Measurements from ENCODE around the gene OR2V2. TPM values are rescaled to one million over a fixed set of nuclear protein-coding genes. Genes with fewer than 3 reads are reported as not detected.
"Not testable (repeated sequence)": the region's sequence is repeated elsewhere in the genome, so short reads cannot be mapped to it uniquely, and the experiment has no call there.

Gene OR2V2
- total and polyA plus RNA-seq, 4 donors, result not detected

DNA sequence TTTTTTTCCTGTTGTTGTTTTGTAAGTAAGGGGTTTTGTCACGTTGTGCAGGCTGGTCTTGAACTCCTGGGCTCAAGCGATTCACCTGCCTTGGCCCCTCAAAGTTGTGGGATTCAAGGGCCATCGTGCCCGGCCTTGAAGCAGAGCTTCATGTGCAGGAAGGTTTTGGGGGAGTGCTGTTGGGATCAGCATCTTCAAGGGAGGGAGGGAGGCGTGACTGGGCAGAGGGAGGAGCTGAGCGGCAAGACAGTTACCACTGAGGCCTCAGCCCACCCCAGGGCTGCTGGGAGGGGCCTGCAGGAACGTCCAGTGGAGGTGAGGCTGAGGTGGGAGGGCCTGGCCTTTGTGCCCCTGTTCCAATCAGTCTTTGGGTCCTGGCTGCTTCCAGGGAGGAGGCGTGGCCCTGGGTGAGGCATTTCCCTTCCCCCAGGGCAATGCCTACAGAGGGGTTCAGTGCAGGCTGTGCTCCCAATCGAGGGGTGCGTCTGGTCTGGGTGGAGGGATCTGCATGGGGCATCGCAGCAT lies 37.8 kb upstream of the OR2V2 start:
- Histone ChIP-seq H3K4me3 (no peak overlapping the region), H3K4me1 (ENCODE audit: control insufficient read depth in 5 of 5, insufficient read depth in 5 of 5, low read length in 5 of 5) (no peaks in the 10 kb centered on the region), H3K27ac (ENCODE audit: low read depth in 1 of 2, low read length in 1 of 2) (no peak overlapping the region), H3K9me3 (ENCODE audit: control insufficient read depth in 4 of 4, insufficient read depth in 3 of 4, low read length in 3 of 4) (peaks cover 0 to 8% (median 0%) of the 10 kb centered on the region in 4 donors), H3K36me3 (ENCODE audit: control insufficient read depth in 4 of 4, insufficient read depth in 4 of 4, low read length in 4 of 4) (no peaks in the 10 kb centered on the region), H3K27me3 (ENCODE audit: control insufficient read depth in 3 of 3, insufficient read depth in 3 of 3, low read length in 2 of 3) (peaks cover 8 to 72% (median 24%) of the 10 kb centered on the region in 3 donors), H3K9ac (ENCODE audit: insufficient read depth in 1 of 2, low read length in 2 of 2) (no peak overlapping the region)
- DNase-seq (no peak), ATAC-seq (ENCODE audit: insufficient read depth, low FRiP score) (no peak)
- WGBS, 2 donors, result 60 to 65% methylated on average over 11 of the region's 11 CpGs
- TF ChIP-seq, protein P1, sequence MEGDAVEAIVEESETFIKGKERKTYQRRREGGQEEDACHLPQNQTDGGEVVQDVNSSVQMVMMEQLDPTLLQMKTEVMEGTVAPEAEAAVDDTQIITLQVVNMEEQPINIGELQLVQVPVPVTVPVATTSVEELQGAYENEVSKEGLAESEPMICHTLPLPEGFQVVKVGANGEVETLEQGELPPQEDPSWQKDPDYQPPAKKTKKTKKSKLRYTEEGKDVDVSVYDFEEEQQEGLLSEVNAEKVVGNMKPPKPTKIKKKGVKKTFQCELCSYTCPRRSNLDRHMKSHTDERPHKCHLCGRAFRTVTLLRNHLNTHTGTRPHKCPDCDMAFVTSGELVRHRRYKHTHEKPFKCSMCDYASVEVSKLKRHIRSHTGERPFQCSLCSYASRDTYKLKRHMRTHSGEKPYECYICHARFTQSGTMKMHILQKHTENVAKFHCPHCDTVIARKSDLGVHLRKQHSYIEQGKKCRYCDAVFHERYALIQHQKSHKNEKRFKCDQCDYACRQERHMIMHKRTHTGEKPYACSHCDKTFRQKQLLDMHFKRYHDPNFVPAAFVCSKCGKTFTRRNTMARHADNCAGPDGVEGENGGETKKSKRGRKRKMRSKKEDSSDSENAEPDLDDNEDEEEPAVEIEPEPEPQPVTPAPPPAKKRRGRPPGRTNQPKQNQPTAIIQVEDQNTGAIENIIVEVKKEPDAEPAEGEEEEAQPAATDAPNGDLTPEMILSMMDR (IDR thresholded peaks at IDR 0.05; ENCODE audit: control extremely low read depth, extremely low read depth), result no peak

DNA sequence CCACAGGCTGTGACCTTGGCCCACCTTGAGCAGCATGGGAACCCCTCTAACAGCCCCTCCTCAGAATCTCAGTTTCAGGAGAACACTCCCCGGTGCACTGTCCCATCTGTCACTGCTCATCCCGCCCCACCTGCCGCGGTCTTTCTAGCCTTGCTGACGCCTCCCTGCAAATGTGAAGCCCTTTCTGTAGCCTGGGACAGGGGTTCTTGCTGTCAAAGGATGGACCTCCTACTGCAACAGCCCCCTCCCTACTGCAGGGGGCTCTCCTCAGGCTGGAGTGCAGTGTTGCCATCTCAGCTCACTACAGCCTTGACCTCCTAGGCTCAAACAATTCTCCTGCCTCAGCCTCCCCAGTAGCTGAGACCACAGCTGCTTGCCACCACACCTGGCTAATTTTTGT lies 36.4 kb upstream of the OR2V2 start:
- WGBS, 2 donors, result 85 to 87% methylated on average over 5 of the region's 5 CpGs
- TF ChIP-seq, protein P1 (IDR thresholded peaks at IDR 0.05; ENCODE audit: control extremely low read depth, extremely low read depth), result no peak
- Histone ChIP-seq H3K9me3 (ENCODE audit: control insufficient read depth in 4 of 4, insufficient read depth in 3 of 4, low read length in 3 of 4) (peaks cover 0 to 13% (median 0%) of the 10 kb centered on the region in 4 donors), H3K27ac (ENCODE audit: low read depth in 1 of 2, low read length in 1 of 2) (no peak overlapping the region), H3K36me3 (ENCODE audit: control insufficient read depth in 4 of 4, insufficient read depth in 4 of 4, low read length in 4 of 4) (no peaks in the 10 kb centered on the region), H3K9ac (ENCODE audit: insufficient read depth in 1 of 2, low read length in 2 of 2) (no peak overlapping the region), H3K4me1 (ENCODE audit: control insufficient read depth in 5 of 5, insufficient read depth in 5 of 5, low read length in 5 of 5) (peaks cover 0 to 3% (median 0%) of the 10 kb centered on the region in 5 donors), H3K27me3 (ENCODE audit: control insufficient read depth in 3 of 3, insufficient read depth in 3 of 3, low read length in 2 of 3) (peaks cover 8 to 73% (median 34%) of the 10 kb centered on the region in 3 donors), H3K4me3 (no peak overlapping the region)
- no peak for DNase-seq
- ATAC-seq (ENCODE audit: insufficient read depth, low FRiP score), result no peak

- Histone ChIP-seq H3K9ac (ENCODE audit: insufficient read depth in 1 of 2, low read length in 2 of 2) (no peak overlapping the region), H3K9me3 (ENCODE audit: control insufficient read depth in 4 of 4, insufficient read depth in 3 of 4, low read length in 3 of 4) (peaks cover 0 to 13% (median 0%) of the 10 kb centered on the region in 4 donors), H3K27me3 (ENCODE audit: control insufficient read depth in 3 of 3, insufficient read depth in 3 of 3, low read length in 2 of 3) (peaks cover 8 to 78% (median 41%) of the 10 kb centered on the region in 3 donors), H3K4me1 (ENCODE audit: control insufficient read depth in 5 of 5, insufficient read depth in 5 of 5, low read length in 5 of 5) (peaks cover 0 to 3% (median 0%) of the 10 kb centered on the region in 5 donors), H3K36me3 (ENCODE audit: control insufficient read depth in 4 of 4, insufficient read depth in 4 of 4, low read length in 4 of 4) (no peaks in the 10 kb centered on the region), H3K4me3 (no peak overlapping the region), H3K27ac (ENCODE audit: low read depth in 1 of 2, low read length in 1 of 2) (no peak overlapping the region)
- TF ChIP-seq, protein P1 (IDR thresholded peaks at IDR 0.05; ENCODE audit: control extremely low read depth, extremely low read depth), result no peak
- ATAC-seq (ENCODE audit: insufficient read depth, low FRiP score) (no peak), DNase-seq (no peak)
- WGBS, 2 donors, result 79 to 81% methylated on average over 5 of the region's 5 CpGs
These were observed 34.9 kb upstream of the OR2V2 start for GRCh38 chr5:181112476-181112875.

GRCh38 chr5:181113572-181113971 lies 33.8 kb upstream of the OR2V2 start:
- not testable (repeated sequence) for ATAC-seq (ENCODE audit: insufficient read depth, low FRiP score); H3K4me1 ChIP-seq (ENCODE audit: control insufficient read depth in 5 of 5, insufficient read depth in 5 of 5, low read length in 5 of 5); H3K36me3 ChIP-seq (ENCODE audit: control insufficient read depth in 4 of 4, insufficient read depth in 4 of 4, low read length in 4 of 4); H3K27ac ChIP-seq (ENCODE audit: low read depth in 1 of 2, low read length in 1 of 2); H3K9ac ChIP-seq (ENCODE audit: insufficient read depth in 1 of 2, low read length in 2 of 2); H3K4me3 ChIP-seq; DNase-seq
- WGBS, 2 donors, result 83 to 86% methylated on average over 5 to 8 of the region's 13 CpGs
- peaks cover 0 to 13% (median 0%) of the 10 kb centered on the region in 4 donors for H3K9me3 ChIP-seq (ENCODE audit: control insufficient read depth in 4 of 4, insufficient read depth in 3 of 4, low read length in 3 of 4)
- H3K27me3 ChIP-seq (ENCODE audit: control insufficient read depth in 3 of 3, insufficient read depth in 3 of 3, low read length in 2 of 3), result peaks cover 4 to 76% (median 46%) of the 10 kb centered on the region in 3 donors

Measured in lung (tissue), 12 donors.